H1 (cell line): ENCODE results near the gene PTRH1. TPM values are rescaled to one million over a fixed set of nuclear protein-coding genes. Genes with fewer than 3 reads are reported as not detected.
A peak's percentile ranks its signal among the peaks of the same experiment; 100 is the strongest.

Source experiments
- CTCF ChIA-PET: fragments of 300-600 bp; sonication (Branson Sonifier 250); formaldehyde crosslinking; loops from one replicate; lab custom pipeline; 2021; ENCODE audit not compliant: partially characterized antibody; lab: Charles Lee
- POLR2A ChIA-PET: fragments of 300-600 bp; sonication (Branson Sonifier 250); formaldehyde crosslinking; loops from one replicate; lab custom pipeline; 2021; ENCODE audit warnings: inconsistent platforms; ENCODE audit not compliant: partially characterized antibody; lab: Charles Lee
- DNase-seq, 2 experiments: peaks; one replicate each; pipeline versions ENCODE4 v3.0.0 to v3.0.0-alpha.2; 2010 to 2022; ENCODE audit warnings: low spot score in 2 of 2, low read depth in 1 of 2, mixed read lengths in 1 of 2
- FAIRE-seq: peaks from 2 replicates; lab custom pipeline; 2011; peaks lifted over from hg19 to GRCh38; lab: Jason Lieb, UNC
- H2AFZ ChIP-seq: 2 replicates; pipeline ENCODE4 v1.8.1; 2012; ENCODE audit warnings: low read length, inconsistent platforms
- H2AK5ac ChIP-seq: 2 replicates; pipeline ENCODE4 v1.6.1; 2013; ENCODE audit warnings: low read depth, low read length
- H2BK120ac ChIP-seq: replicated peaks from 2 replicates; pipeline ENCODE3; 2013; ENCODE audit warnings: low read depth, low read length, inconsistent platforms
- H2BK12ac ChIP-seq: 2 replicates; pipeline ENCODE4 v1.6.1; 2013; ENCODE audit warnings: low read depth, low read length
- H2BK15ac ChIP-seq: 2 replicates; pipeline ENCODE4 v1.6.1; 2013; ENCODE audit warnings: low read length
- H2BK20ac ChIP-seq: 2 replicates; pipeline ENCODE4 v1.6.1; 2013; ENCODE audit warnings: low read length
- H2BK5ac ChIP-seq: 2 replicates; pipeline ENCODE4 v1.6.1; 2013; ENCODE audit warnings: low read depth, low read length
- H3K14ac ChIP-seq: 2 replicates; pipeline ENCODE4 v1.6.1; 2013; ENCODE audit warnings: inconsistent platforms; ENCODE audit not compliant: insufficient read length
- H3K18ac ChIP-seq: 2 replicates; pipeline ENCODE4 v1.6.1; 2013; ENCODE audit warnings: low read length; ENCODE audit errors: extremely low read depth
- H3K23ac ChIP-seq: 2 replicates; pipeline ENCODE4 v1.6.1; 2013; ENCODE audit warnings: inconsistent platforms; ENCODE audit not compliant: insufficient read length
- H3K23me2 ChIP-seq: 2 replicates; pipeline ENCODE4 v1.6.1; 2013; ENCODE audit warnings: low read depth, low read length
- H3K27ac ChIP-seq: 2 replicates; pipeline ENCODE4 v1.6.1; 2011; ENCODE audit warnings: low read depth, low read length, inconsistent platforms
- H3K27me3 ChIP-seq, 4 experiments: replicated peaks in 1 of 4; 1 replicate in 1 of 4; 2 replicates in 3 of 4; pipeline versions ENCODE4 v1.6.1 to v1.8.1; 2011 to 2013; ENCODE audit warnings: low read length in 3 of 4, mild to moderate bottlenecking in 3 of 4, inconsistent platforms in 2 of 4, mixed read lengths in 2 of 4, moderate library complexity in 1 of 4; ENCODE audit not compliant: control insufficient read depth in 3 of 4, insufficient read depth in 3 of 4; ENCODE audit errors: extremely low read depth in 1 of 4
- H3K36me3 ChIP-seq, 4 experiments: 2 replicates each; pipeline versions ENCODE4 v1.6.1 to v1.8.1; 2011 to 2013; ENCODE audit warnings: mild to moderate bottlenecking in 4 of 4, low read length in 3 of 4, moderate library complexity in 2 of 4, control low read depth in 1 of 4, inconsistent platforms in 1 of 4; ENCODE audit not compliant: insufficient read depth in 4 of 4, control insufficient read depth in 2 of 4
- H3K4ac ChIP-seq: replicated peaks from 2 replicates; pipeline ENCODE3; 2013; ENCODE audit warnings: low read length, low read depth, mixed read lengths, inconsistent platforms; ENCODE audit not compliant: insufficient read length
- H3K4me1 ChIP-seq, 4 experiments: replicated peaks in 1 of 4; 1 replicate in 1 of 4; 2 replicates in 3 of 4; pipeline versions ENCODE4 v1.6.1 to v1.8.1; 2011 to 2013; ENCODE audit warnings: low read length in 3 of 4, inconsistent platforms in 2 of 4, mixed read lengths in 1 of 4; ENCODE audit not compliant: insufficient read depth in 4 of 4, control insufficient read depth in 3 of 4
- H3K4me2 ChIP-seq, 2 experiments: 2 replicates each; pipeline versions ENCODE4 v1.6.1 to v1.8.1; 2011 to 2013; ENCODE audit warnings: low read depth in 2 of 2, low read length in 2 of 2, control low read depth in 1 of 2, inconsistent platforms in 1 of 2, mild to moderate bottlenecking in 1 of 2; ENCODE audit not compliant: insufficient read depth in 1 of 2
- H3K4me3 ChIP-seq, 4 experiments: fragments of 200-600, 300-600 bp in 1 of 4; sonication (generic), shearing (Covaris generic), sonication (Bioruptor Twin) in 1 of 4; 2 replicates each; pipeline versions ENCODE4 v1.5.1 to v1.8.1; 2011 to 2016; ENCODE audit warnings: low read length in 4 of 4, low read depth in 3 of 4, control low read depth in 2 of 4, inconsistent platforms in 2 of 4, mild to moderate bottlenecking in 2 of 4, mixed read lengths in 1 of 4, moderate library complexity in 1 of 4; ENCODE audit not compliant: insufficient read depth in 2 of 4; ENCODE audit errors: extremely low read depth in 1 of 4
- H3K56ac ChIP-seq: replicated peaks from 2 replicates; pipeline ENCODE3; 2013; ENCODE audit warnings: low read depth, mild to moderate bottlenecking, mixed read lengths, low read length, inconsistent platforms; ENCODE audit not compliant: insufficient read length
- H3K79me1 ChIP-seq: 2 replicates; pipeline ENCODE4 v1.6.1; 2013; ENCODE audit warnings: low read depth, low read length, control low read depth
- H3K79me2 ChIP-seq, 2 experiments: 2 replicates each; pipeline versions ENCODE4 v1.6.1 to v1.8.1; 2012 to 2013; ENCODE audit warnings: low read length in 2 of 2, mild to moderate bottlenecking in 2 of 2, inconsistent platforms in 1 of 2; ENCODE audit not compliant: insufficient read depth in 2 of 2, control insufficient read depth in 1 of 2
- H3K9ac ChIP-seq, 4 experiments: replicated peaks in 1 of 4; 1 replicate in 1 of 4; 2 replicates in 3 of 4; pipeline versions ENCODE4 v1.6.1 to v1.8.1; 2011 to 2013; ENCODE audit warnings: low read depth in 3 of 4, low read length in 3 of 4, control low read depth in 2 of 4, mild to moderate bottlenecking in 2 of 4, moderate library complexity in 2 of 4, inconsistent platforms in 1 of 4; ENCODE audit errors: extremely low read depth in 1 of 4
- H3K9me3 ChIP-seq, 2 experiments: 2 replicates each; pipeline versions ENCODE4 v1.6.1 to v1.8.1; 2012 to 2013; ENCODE audit warnings: mild to moderate bottlenecking in 2 of 2, moderate library complexity in 2 of 2, control low read depth in 1 of 2, inconsistent platforms in 1 of 2, low read depth in 1 of 2, low read length in 1 of 2, mixed read lengths in 1 of 2; ENCODE audit not compliant: insufficient read depth in 2 of 2
- H4K20me1 ChIP-seq, 2 experiments: replicated peaks in 1 of 2; 2 replicates each; pipeline versions ENCODE3 to v1.8.1; 2011 to 2013; ENCODE audit warnings: inconsistent platforms in 2 of 2, low read length in 2 of 2, mild to moderate bottlenecking in 1 of 2; ENCODE audit not compliant: insufficient read depth in 2 of 2, control insufficient read depth in 1 of 2
- H4K5ac ChIP-seq: 2 replicates; pipeline ENCODE4 v1.6.1; 2013; ENCODE audit warnings: low read length, low read depth, mixed read lengths, inconsistent platforms; ENCODE audit not compliant: insufficient read length
- H4K8ac ChIP-seq: 2 replicates; pipeline ENCODE4 v1.8.0; 2013; ENCODE audit warnings: mild to moderate bottlenecking, moderate library complexity, low read length, inconsistent platforms; ENCODE audit not compliant: insufficient read depth; ENCODE audit errors: extremely low read depth
- H4K91ac ChIP-seq: replicated peaks from 2 replicates; pipeline ENCODE3; 2013; ENCODE audit warnings: low read length, mixed read lengths, inconsistent platforms; ENCODE audit not compliant: insufficient read length
- JUN ChIP-seq: IDR thresholded peaks from 2 replicates; pipeline ENCODE4 v1.6.1; 2011; ENCODE audit warnings: low read depth, mild to moderate bottlenecking, improper control_type of control experiment, low read length
- WGBS, 2 experiments: shearing (Covaris generic) in 1 of 2; methylation state at CpG; one replicate each; pipeline versions ENCODE4 v1.1.6 to v1.1.7; 2013 to 2015; ENCODE audit warnings: low lambda C conversion rate in 2 of 2, mixed read lengths in 2 of 2, inconsistent platforms in 1 of 2, low coverage in 1 of 2, missing lambda C conversion rate in 1 of 2; ENCODE audit not compliant: insufficient replicate concordance in 2 of 2, insufficient coverage in 1 of 2, insufficient read length in 1 of 2; ENCODE audit errors: extremely low coverage in 1 of 2, missing lambda C conversion rate in 1 of 2; 5-methylcytosine and 5-hydroxymethylcytosine counted together
- polyA plus RNA-seq, 7 experiments: library from polyadenylated mRNA; depleted of rRNA in 3 of 7; stranded (reverse) in 5 of 7; unstranded in 2 of 7; fragments of >200 nt in 5 of 7; fragments of 200-250 nt in 2 of 7; gene quantifications; 1 replicate in 5 of 7; 2 replicates in 1 of 7; 4 replicates in 1 of 7; pipeline versions ENCODE4 v1.2.1 to v1.2.3, GENCODE V29; 2011 to 2013; ENCODE audit warnings: missing spikeins in 2 of 7, mixed read lengths in 2 of 7
- total RNA-seq: library from RNA; stranded (reverse); fragmentation: NEBNext Ultra II Directional; extraction: Animal tissue kit (Norgen Biotek cat#: 25700); gene quantifications from 2 replicates; pipeline ENCODE4 v1.2.1, GENCODE V29; 2021

PTRH1 gene
- total and polyA plus RNA-seq, 2 of the 8 experiments (the other 6 are each of a cell fraction or from before 2014, with no cell fraction given), result 11.1 to 19.8 TPM

DNA sequence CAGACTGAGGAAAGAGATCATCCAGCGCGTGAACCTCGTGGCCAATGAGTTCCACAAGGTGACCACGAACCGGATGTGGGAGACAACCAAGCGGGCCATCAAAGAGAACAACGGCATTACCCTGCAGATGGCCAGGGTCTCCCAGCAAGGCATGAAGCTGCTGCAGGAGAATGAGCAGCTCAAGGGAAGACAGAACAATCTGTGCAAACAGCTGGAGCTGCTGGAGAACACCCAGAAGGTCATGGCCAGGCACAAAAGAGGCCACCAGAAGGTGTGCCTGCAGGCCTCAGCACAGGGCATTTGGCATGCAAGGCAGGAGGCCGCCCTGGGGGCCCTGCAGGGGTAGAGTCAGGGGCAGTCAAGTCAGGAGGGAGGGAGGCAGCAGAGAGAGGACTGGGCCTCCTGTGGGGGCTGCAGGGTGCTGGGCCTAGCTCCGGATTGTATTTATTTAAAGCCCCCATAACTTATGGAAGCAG, 4.2 kb downstream of the PTRH1 start:
- H3K4ac ChIP-seq, result no peak overlapping the region
- no peak overlapping the region for H3K23ac ChIP-seq
- H2AK5ac ChIP-seq, result no peak overlapping the region
- no peak overlapping the region for H4K91ac ChIP-seq
- CTCF ChIA-PET, result interaction anchor here (0.6 to 3.9 kb wide), 14 partner anchors 8 to 210 kb away, joined by 3 to 23 read pairs (median 4); partner anchors contain the start of gene TOR2A
- H4K5ac ChIP-seq, result no peak overlapping the region
- TF ChIP-seq JUN, result no peak
- TF ChIP-seq, all 59 proteins: peak for 0
- Histone ChIP-seq H3K18ac (peak overlapping the region; percentile 78), H3K14ac (no peak overlapping the region), H3K27me3 (0 out of 7 replicates have a peak, but pooled peaks cover 0 to 2% (median 0%) of the 10 kb centered on the region in 4 experiments), H3K9ac (no peak overlapping the region), H3K56ac (no peak overlapping the region), H3K9me3 (no peaks in the 10 kb centered on the region), H2BK20ac (no peak overlapping the region), H4K20me1 (peaks cover 0 to 3% of the 10 kb centered on the region in 2 experiments), H3K23me2 (peaks cover 10% of the 10 kb centered on the region; the same call in 1 of the 2 replicates), H3K4me2 (peak overlapping the region; percentile 19 to 43; a peak in 1 of 4 replicates), H2BK12ac (no peak overlapping the region), H2BK120ac (no peak overlapping the region), H3K4me3 (no peak overlapping the region), H4K8ac (no peak overlapping the region), H2BK5ac (0 out of 2 replicates have a peak overlapping the region, but pooled peaks have one; percentile 8), H2AFZ (no peak overlapping the region), H2BK15ac (peak overlapping the region; percentile 72), H3K79me1 (no peaks in the 10 kb centered on the region; the same call in 1 of the 2 replicates), H3K36me3 (no peaks in the 10 kb centered on the region), H3K27ac (peak overlapping the region; percentile 20; the same call in 1 of the 2 replicates), H3K79me2 (no peaks in the 10 kb centered on the region), H3K4me1 (peaks cover 0 to 30% (median 23%) of the 10 kb centered on the region in 4 experiments; a peak in 6 of 7 replicates)
- DNase-seq, result no peak
- POLR2A ChIA-PET, result interaction anchor here (0.8 to 2.6 kb wide), 8 partner anchors 7 to 260 kb away, joined by 3 to 7 read pairs (median 4); partner anchors contain the start of genes LRSAM1 and RPL12
- 88% methylated on average over 9 of the region's 9 CpGs; no CpG with 5 or more reads in 1 of the 2 experiments for WGBS, 2 experiments
- FAIRE-seq, result no peak
